ENCODE results near the gene TMEM254.

GRCh38 chr10:80075781-80076180 lies 2.7 kb upstream of the TMEM254 start:
- no peak for TF ChIP-seq CTCF (conservative IDR thresholded peaks at IDR 0.05 in 1 of 2, IDR thresholded peaks at IDR 0.05 in 1 of 2; ENCODE audit: extremely low read depth in 1 of 2, insufficient read depth in 1 of 2, low read depth in 1 of 2, low read length in 2 of 2)
- TF ChIP-seq EZH2 (IDR thresholded peaks at IDR 0.05; ENCODE audit: borderline replicate concordance, low read length) = no peak

Measured in mammary epithelial cell (primary cell).